Measurements from ENCODE around the gene SAMD10. TPM values are rescaled to one million over a fixed set of nuclear protein-coding genes. Genes with fewer than 3 reads are reported as not detected.

Gene SAMD10
- total and polyA plus RNA-seq, 4 experiments from 2014 or later, result 7.4 to 13.0 (median 8.6) TPM

DNA sequence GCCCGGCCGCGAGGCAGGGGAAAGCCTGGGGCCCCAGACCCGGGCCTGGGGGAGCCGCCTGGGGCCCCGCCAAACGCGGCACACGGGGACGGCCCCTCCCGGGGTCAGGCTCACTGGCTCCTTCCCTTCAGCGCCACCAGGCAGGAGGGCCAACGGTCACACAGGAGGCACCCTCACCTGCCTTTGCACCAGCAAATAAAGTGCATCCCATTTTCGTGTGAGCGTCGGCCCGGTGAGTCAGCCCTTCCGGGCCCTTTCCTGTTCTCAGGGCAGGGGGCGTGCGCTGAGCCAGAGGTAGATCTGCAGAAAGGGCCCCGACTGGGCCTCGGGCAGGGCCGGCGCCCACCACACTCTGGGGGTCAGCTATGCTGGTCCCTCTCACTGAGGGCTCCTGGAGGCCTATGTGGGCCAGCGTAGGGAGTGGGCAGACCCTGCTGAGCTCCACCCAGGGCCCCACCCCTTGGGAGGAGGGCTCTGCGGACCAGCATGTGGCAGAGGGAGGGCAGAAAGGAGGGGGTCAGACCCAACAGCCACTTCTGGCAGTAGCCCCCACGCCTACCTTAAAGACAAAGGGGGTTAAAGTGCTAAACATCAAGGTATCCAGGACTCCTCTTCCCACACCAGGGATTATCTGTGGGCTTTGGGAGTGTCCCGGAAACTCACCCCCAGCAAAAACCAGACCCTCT is 22.3 kb downstream of the SAMD10 start:
- H3K4me1 ChIP-seq (ENCODE audit: insufficient read depth, low read length), result peaks cover 43% of the 10 kb centered on the region
- no peaks in the 10 kb centered on the region for H3K27me3 Mint-ChIP-seq
- peak overlapping the region; percentile 62 for H3K27ac ChIP-seq (ENCODE audit: low read depth, low read length)
- H3K27me3 ChIP-seq (ENCODE audit: insufficient read depth, low read length), result no peaks in the 10 kb centered on the region
- no peaks in the 10 kb centered on the region for H3K9me3 ChIP-seq (ENCODE audit: control insufficient read depth in 1 of 2, low read length in 2 of 2)
- peaks cover 0 to 15% of the 10 kb centered on the region in 2 donors for H3K36me3 Mint-ChIP-seq
- POLR2A ChIA-PET (ENCODE audit: partially characterized antibody), result interaction anchor here (0.6 to 4.5 kb wide), 17 partner anchors 11 to 436 kb away, joined by 3 to 31 read pairs (median 7); partner anchors contain the start of genes ARFRP1, DNAJC5, PCMTD2 and PPDPF
- H3K9me3 Mint-ChIP-seq, result peaks cover 0 to 2% (median 0%) of the 10 kb centered on the region in 8 donors
- H3K4me3 Mint-ChIP-seq, result peak overlapping the region; percentile 77 to 88 (median 83)
- H3K36me3 ChIP-seq (ENCODE audit: insufficient read depth, low read length), result no peaks in the 10 kb centered on the region
- H3K4me1 Mint-ChIP-seq, result peaks cover 10 to 44% (median 29%) of the 10 kb centered on the region in 4 donors
- peak overlapping the region; percentile 75 to 90 (median 86) for H3K27ac Mint-ChIP-seq
- CTCF ChIA-PET (ENCODE audit: partially characterized antibody), result interaction anchor here (1.4 to 2.0 kb wide), 3 partner anchors 23 to 420 kb away, joined by 3 to 10 read pairs (median 3); partner anchors contain the start of genes PRPF6, PTK6 and SAMD10
- peak; percentile 51 to 85 (median 55) for DNase-seq
- intact Hi-C loops (cut with micrococcal nuclease), result loop anchor here (5.0 kb wide), 1 partner anchor 220 kb away; the partner anchor contains the start of genes LIME1 and SLC2A4RG
- peak overlapping the region; percentile 29 to 48 for H3K4me3 ChIP-seq (ENCODE audit: low read length in 2 of 2)

DNA sequence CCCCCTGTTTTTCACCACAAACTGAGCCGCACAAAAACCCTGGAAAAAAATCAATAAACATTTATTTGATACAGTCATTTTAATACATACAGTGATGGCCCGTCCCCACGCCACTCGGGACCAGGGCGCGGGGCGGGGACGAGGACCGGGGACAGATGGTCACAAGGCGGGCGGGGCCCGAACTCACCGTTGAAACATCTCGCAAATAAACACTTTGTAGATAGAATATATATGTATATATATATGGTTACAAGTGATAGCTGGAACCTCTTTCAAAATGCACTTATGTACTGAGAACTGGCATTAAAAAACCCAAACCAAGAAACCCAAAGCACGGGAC is 22.8 kb downstream of the SAMD10 start:
- Mint-ChIP-seq H3K9me3 (peaks cover 0 to 2% (median 0%) of the 10 kb centered on the region in 8 donors), H3K4me3 (peak overlapping the region; percentile 75 to 88 (median 84)), H3K36me3 (peaks cover 0 to 12% of the 10 kb centered on the region in 2 donors), H3K27ac (peak overlapping the region; percentile 53 to 93 (median 84)), H3K27me3 (no peaks in the 10 kb centered on the region), H3K4me1 (peaks cover 10 to 44% (median 29%) of the 10 kb centered on the region in 4 donors)
- H3K9me3 ChIP-seq (ENCODE audit: control insufficient read depth in 1 of 2, low read length in 2 of 2), result no peaks in the 10 kb centered on the region
- peak overlapping the region in 1 of 2 donors; percentile 48 for H3K4me3 ChIP-seq (ENCODE audit: low read length in 2 of 2)
- H3K4me1 ChIP-seq (ENCODE audit: insufficient read depth, low read length), result peaks cover 43% of the 10 kb centered on the region
- H3K27me3 ChIP-seq (ENCODE audit: insufficient read depth, low read length), result no peaks in the 10 kb centered on the region
- ChIA-PET CTCF (ENCODE audit: partially characterized antibody) (interaction anchor here (0.8 to 2.0 kb wide), 5 partner anchors 24 to 419 kb away, joined by 3 to 10 read pairs (median 3); partner anchors contain the start of genes PRPF6, PTK6, SAMD10 and TPD52L2), POLR2A (ENCODE audit: partially characterized antibody) (interaction anchor here (0.6 to 4.5 kb wide), 27 partner anchors 10 to 436 kb away, joined by 3 to 31 read pairs (median 5); partner anchors contain the start of genes ARFRP1, DNAJC5, PCMTD2 and PPDPF)
- no peak for DNase-seq
- intact Hi-C loops (cut with micrococcal nuclease), result loop anchor here (1.0 to 5.0 kb wide), 8 partner anchors 25 to 298 kb away; partner anchors contain the start of genes ARFRP1, DNAJC5, LIME1 and PRPF6
- peak overlapping the region; percentile 62 for H3K27ac ChIP-seq (ENCODE audit: low read depth, low read length)
- no peaks in the 10 kb centered on the region for H3K36me3 ChIP-seq (ENCODE audit: insufficient read depth, low read length)

DNA sequence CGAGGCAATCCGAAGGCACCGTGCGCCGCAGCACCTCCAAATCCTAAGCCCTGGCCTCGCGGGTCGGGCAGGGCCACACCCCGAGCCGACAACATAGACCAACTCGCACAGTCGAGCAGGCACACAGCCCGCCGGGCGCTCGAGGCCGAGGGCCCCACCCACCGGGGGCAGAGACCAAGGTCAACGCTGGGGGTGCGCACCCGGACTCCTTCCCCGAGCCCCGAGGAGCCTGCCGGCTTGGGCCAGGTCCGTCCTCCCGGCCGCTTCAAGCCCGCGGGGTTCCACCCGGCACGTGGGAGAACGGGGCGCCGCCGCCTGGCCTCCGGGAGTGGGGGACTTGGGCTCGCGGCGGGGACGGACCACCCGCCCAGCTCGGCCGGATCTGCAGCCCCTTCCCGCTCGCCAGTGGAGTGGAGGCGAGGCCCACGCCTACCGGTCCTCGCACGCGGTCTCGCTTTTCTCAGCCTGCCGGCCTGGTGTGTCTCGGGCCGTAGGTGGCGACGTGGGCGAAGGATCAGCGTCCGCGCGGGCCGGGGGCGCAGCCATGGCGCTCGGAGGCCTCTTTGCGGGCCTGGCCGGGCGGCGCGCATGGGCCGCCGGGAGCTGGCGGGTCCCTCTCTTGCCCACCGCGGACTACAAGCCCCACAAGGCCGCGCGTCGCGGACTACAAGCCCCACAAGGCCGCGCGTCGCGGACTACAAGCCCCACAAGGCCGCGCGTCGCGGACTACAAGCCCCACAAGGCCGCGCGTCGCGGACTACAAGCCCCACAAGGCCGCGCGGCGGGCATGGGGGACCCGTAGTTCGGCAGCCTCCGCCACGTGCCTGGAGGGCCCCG is 23.4 kb downstream of the SAMD10 start, which contains the start of gene UCKL1:
Gene UCKL1, minus strand, starts transcription at position 590 of the 837 bp plus-strand sequence. Its CDS starts 44 bp downstream, at position 546.
- Histone ChIP-seq H3K9me3 (ENCODE audit: control insufficient read depth in 1 of 2, low read length in 2 of 2) (no peaks in the 10 kb centered on the region), H3K27ac (ENCODE audit: low read depth, low read length) (peak within 1 kb of the TSS; percentile 87), H3K4me1 (ENCODE audit: insufficient read depth, low read length) (peaks cover 43% of the 10 kb centered on the region), H3K27me3 (ENCODE audit: insufficient read depth, low read length) (no peaks in the 10 kb centered on the region), H3K4me3 (ENCODE audit: low read length in 2 of 2) (peak within 1 kb of the TSS; percentile 34 to 79), H3K36me3 (ENCODE audit: insufficient read depth, low read length) (no peaks in the 10 kb centered on the region)
- H3K4me1 Mint-ChIP-seq, result peaks cover 10 to 47% (median 29%) of the 10 kb centered on the region in 4 donors
- intact Hi-C loops (cut with micrococcal nuclease), result loop anchor here (1.0 to 5.0 kb wide), 9 partner anchors 13 to 298 kb away; partner anchors contain the start of genes ARFRP1, DNAJC5, LIME1 and PRPF6
- ChIA-PET CTCF (ENCODE audit: partially characterized antibody) (interaction anchor here (0.8 to 2.0 kb wide), 5 partner anchors 24 to 419 kb away, joined by 3 to 10 read pairs (median 3); partner anchors contain the start of genes PRPF6, PTK6, SAMD10 and TPD52L2), POLR2A (ENCODE audit: partially characterized antibody) (interaction anchor here (0.6 to 4.5 kb wide), 26 partner anchors 9 to 435 kb away, joined by 3 to 31 read pairs (median 6); partner anchors contain the start of genes ARFRP1, DNAJC5, PCMTD2 and PPDPF)
- no peaks in the 10 kb centered on the region for H3K27me3 Mint-ChIP-seq
- DNase-seq, result peak; percentile 90 to 94 (median 93)
- peak within 1 kb of the TSS; percentile 77 to 88 (median 86) for H3K4me3 Mint-ChIP-seq
- peak within 1 kb of the TSS; percentile 84 to 93 (median 87) for H3K27ac Mint-ChIP-seq
- H3K36me3 Mint-ChIP-seq, result peaks cover 0 to 6% of the 10 kb centered on the region in 2 donors
- peaks cover 0 to 2% (median 0%) of the 10 kb centered on the region in 8 donors for H3K9me3 Mint-ChIP-seq

DNA sequence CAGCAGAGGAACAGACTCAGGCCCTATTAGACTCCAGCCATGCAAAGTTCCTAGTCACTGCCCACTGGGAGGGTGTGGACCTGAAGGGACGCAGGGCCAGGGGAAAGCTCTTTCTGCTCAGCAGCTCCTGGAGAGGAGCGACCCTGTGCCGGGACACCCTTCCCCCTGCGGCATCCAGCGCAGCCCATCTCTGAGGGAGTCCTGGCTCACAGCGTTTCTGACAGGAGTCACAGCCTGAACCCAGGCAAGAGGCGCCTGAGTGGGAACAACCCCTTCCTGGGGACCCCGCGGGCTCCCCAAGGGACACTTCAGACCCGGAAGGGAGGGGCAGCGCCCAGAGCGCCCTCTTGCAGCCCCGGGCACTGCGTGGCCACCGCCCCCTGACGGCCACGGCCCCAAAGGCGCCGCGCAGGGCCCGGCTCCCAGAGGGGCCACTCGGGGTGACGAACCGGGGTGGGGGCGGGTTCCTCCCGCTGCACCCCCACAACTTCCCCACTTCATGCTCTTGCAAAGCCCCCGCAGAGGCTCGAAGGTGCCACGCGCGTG is 24.1 kb downstream of the SAMD10 start:
- Histone ChIP-seq H3K27me3 (ENCODE audit: insufficient read depth, low read length) (no peaks in the 10 kb centered on the region), H3K9me3 (ENCODE audit: control insufficient read depth in 1 of 2, low read length in 2 of 2) (no peaks in the 10 kb centered on the region), H3K4me3 (ENCODE audit: low read length in 2 of 2) (peak overlapping the region; percentile 34 to 79), H3K4me1 (ENCODE audit: insufficient read depth, low read length) (peaks cover 43% of the 10 kb centered on the region), H3K27ac (ENCODE audit: low read depth, low read length) (peak overlapping the region; percentile 87), H3K36me3 (ENCODE audit: insufficient read depth, low read length) (no peaks in the 10 kb centered on the region)
- ChIA-PET CTCF (ENCODE audit: partially characterized antibody) (interaction anchor here (1.0 to 1.5 kb wide), 4 partner anchors 24 to 170 kb away, joined by 3 to 6 read pairs (median 4); partner anchors contain the start of genes PRPF6 and SAMD10), POLR2A (ENCODE audit: partially characterized antibody) (interaction anchor here (0.9 to 4.5 kb wide), 13 partner anchors 12 to 297 kb away, joined by 3 to 31 read pairs (median 8); partner anchors contain the start of genes DNAJC5, PRPF6, RTEL1 and SAMD10)
- peak overlapping the region in 6 of 7 donors; percentile 47 to 85 (median 73) for H3K27ac Mint-ChIP-seq
- intact Hi-C loops (cut with micrococcal nuclease), result loop anchor here (2.0 to 5.0 kb wide), 2 partner anchors 13 to 218 kb away; partner anchors contain the start of genes LIME1, SLC2A4RG and ZNF512B
- no peaks in the 10 kb centered on the region for H3K27me3 Mint-ChIP-seq
- peaks cover 0 to 6% of the 10 kb centered on the region in 2 donors for H3K36me3 Mint-ChIP-seq
- peaks cover 0 to 2% (median 0%) of the 10 kb centered on the region in 8 donors for H3K9me3 Mint-ChIP-seq
- peak overlapping the region; percentile 76 to 88 (median 82) for H3K4me3 Mint-ChIP-seq
- peaks cover 11 to 54% (median 29%) of the 10 kb centered on the region in 4 donors for H3K4me1 Mint-ChIP-seq
- DNase-seq, result peak in 2 of 5 donors; percentile 28 to 60

DNA sequence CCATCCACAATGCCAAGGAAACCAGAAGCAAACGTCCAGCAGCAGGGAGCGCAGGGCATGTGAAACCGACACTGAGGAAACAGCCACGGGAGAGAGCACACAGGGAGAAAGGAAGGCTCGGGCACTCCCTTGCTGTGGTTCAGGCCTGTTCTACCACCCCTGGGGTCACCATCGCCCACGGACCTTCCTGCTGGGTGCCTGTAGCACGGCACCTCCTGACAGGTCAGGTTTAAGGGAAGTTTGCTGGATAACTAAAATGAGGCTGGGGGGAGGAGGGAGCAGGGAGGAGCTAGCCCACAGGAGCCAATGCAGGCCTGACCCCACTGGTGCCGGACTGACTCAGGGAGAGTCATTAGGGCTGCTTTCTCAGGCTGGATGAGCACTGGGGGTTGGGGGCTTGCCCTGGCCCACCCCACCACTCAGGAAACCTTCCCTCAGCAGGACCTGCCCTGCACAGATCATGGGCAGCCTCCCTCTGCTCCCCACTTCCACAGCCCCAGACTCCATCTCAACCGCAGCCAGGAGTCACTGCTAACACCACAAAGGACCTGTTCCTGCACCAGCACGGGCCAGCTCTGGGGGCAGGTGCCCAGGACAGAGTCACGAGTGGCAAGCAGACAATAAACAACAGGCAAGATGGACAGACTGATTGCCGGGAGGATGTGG is 25.5 kb downstream of the SAMD10 start:
- Histone ChIP-seq H3K9me3 (ENCODE audit: control insufficient read depth in 1 of 2, low read length in 2 of 2) (no peaks in the 10 kb centered on the region), H3K4me1 (ENCODE audit: insufficient read depth, low read length) (peaks cover 56% of the 10 kb centered on the region), H3K4me3 (ENCODE audit: low read length in 2 of 2) (no peak overlapping the region), H3K27me3 (ENCODE audit: insufficient read depth, low read length) (no peaks in the 10 kb centered on the region), H3K27ac (ENCODE audit: low read depth, low read length) (no peak overlapping the region), H3K36me3 (ENCODE audit: insufficient read depth, low read length) (no peaks in the 10 kb centered on the region)
- peak overlapping the region; percentile 42 to 89 (median 85) for H3K27ac Mint-ChIP-seq
- intact Hi-C loops (cut with micrococcal nuclease), result loop anchor here (2.0 kb wide), 1 partner anchor 15 kb away; the partner anchor contains the start of gene ZNF512B
- peak overlapping the region; percentile 17 to 86 (median 72) for H3K4me3 Mint-ChIP-seq
- peak in 1 of 5 donors; percentile 25 for DNase-seq
- ChIA-PET POLR2A (ENCODE audit: partially characterized antibody) (no interaction called here), CTCF (ENCODE audit: partially characterized antibody) (interaction anchor here (1.0 to 1.5 kb wide), 4 partner anchors 26 to 168 kb away, joined by 3 to 6 read pairs (median 4); partner anchors contain the start of genes PRPF6 and SAMD10)
- peaks cover 0 to 6% of the 10 kb centered on the region in 2 donors for H3K36me3 Mint-ChIP-seq
- peaks cover 15 to 67% (median 38%) of the 10 kb centered on the region in 4 donors for H3K4me1 Mint-ChIP-seq
- peaks cover 0 to 2% (median 0%) of the 10 kb centered on the region in 8 donors for H3K9me3 Mint-ChIP-seq
- no peaks in the 10 kb centered on the region for H3K27me3 Mint-ChIP-seq

Data from CD4-positive, alpha-beta memory T cell (primary cell).